ENCODE results near the gene SLC6A8. TPM values are rescaled to one million over a fixed set of nuclear protein-coding genes. Genes with fewer than 3 reads are reported as not detected.
"Not testable (repeated sequence)": the region's sequence is repeated elsewhere in the genome, so short reads cannot be mapped to it uniquely, and the experiment has no call there.

The SLC6A8 gene
- total and polyA plus RNA-seq, 4 donors: 13.9 to 26.7 (median 15.4) TPM

DNA sequence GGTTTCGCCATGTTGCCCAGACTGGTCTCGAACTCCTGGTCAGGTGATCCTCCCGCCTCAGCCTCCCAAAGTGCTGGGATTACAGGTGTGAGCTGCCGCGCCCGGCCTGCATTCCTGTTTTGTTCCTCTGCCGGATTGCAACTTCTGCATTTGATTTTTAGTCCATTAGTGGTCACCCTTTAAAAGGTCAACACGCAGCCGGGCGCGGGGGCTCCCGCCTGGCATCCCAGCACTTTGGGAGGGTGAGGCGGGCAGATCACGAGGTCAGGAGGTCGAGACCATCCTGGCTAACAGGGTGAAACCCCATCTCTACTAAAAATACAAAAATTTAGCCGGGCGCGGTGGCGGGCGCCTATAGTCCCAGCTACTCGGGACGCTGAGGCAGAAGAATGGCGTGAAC is 42.4 kb downstream of the SLC6A8 start:
- H3K36me3 ChIP-seq (ENCODE audit: control insufficient read depth in 1 of 2, insufficient read depth in 2 of 2, low read length in 1 of 2); H3K4me3 ChIP-seq (ENCODE audit: low read length in 2 of 2); intact Hi-C loops (cut with DNase I); ATAC-seq (ENCODE audit: low FRiP score); H3K27ac ChIP-seq (ENCODE audit: low read depth in 1 of 2, low read length in 2 of 2); H3K27me3 ChIP-seq (ENCODE audit: control insufficient read depth in 1 of 2, insufficient read depth in 2 of 2, low read length in 1 of 2); H3K4me1 ChIP-seq (ENCODE audit: control insufficient read depth in 1 of 2, insufficient read depth in 2 of 2, low read length in 2 of 2); H3K9me3 ChIP-seq (ENCODE audit: control insufficient read depth, low read length): not testable (repeated sequence)
- peak in 1 of 2 donors; percentile 54 for DNase-seq
- WGBS, 2 donors: 93 to 96% methylated on average over 23 of the region's 23 CpGs

DNA sequence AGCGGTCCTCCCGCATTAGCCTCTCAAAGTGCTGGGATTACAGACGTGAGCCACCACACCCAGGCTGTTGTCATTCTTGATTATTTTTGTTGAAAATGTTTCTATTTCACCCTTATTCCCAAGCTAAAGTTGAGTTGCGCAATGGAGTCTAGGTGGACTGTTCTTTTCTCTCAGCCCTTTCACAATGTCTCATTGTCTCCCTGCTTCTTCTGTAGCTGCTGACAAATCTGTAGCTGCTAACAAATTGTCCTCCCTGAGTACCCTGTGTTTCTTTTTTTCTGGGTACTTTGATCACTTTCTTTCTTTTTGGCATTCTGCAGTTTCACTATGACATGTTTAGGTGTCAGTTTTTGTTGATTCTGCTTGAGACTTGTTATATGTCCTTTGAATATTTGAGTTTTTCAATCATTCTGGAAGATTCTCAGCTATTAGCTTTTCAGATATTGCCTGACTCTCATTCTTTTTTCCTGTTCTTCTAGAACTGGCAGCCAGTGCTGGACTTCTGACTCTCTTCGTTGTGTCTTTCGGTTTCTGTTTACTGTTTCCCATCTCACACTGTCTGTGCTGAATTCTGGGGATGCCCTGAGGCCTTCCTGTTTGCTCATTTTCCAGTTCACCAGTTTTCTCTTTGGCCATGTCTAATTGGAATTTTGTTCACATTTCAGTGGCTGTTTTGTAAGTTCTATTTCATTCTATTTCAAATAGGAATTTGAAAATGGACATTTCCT is 43.6 kb downstream of the SLC6A8 start:
- WGBS, 2 donors: 91% methylated on average over 6 of the region's 6 CpGs
- H3K9me3 ChIP-seq (ENCODE audit: control insufficient read depth, low read length): no peaks in the 10 kb centered on the region
- H3K4me3 ChIP-seq (ENCODE audit: low read length in 2 of 2): no peak overlapping the region
- ATAC-seq (ENCODE audit: low FRiP score) (no peak), DNase-seq (peak in 1 of 2 donors; percentile 22)
- no peaks in the 10 kb centered on the region for H3K4me1 ChIP-seq (ENCODE audit: control insufficient read depth in 1 of 2, insufficient read depth in 2 of 2, low read length in 2 of 2)
- no peaks in the 10 kb centered on the region for H3K27me3 ChIP-seq (ENCODE audit: control insufficient read depth in 1 of 2, insufficient read depth in 2 of 2, low read length in 1 of 2)
- no peak overlapping the region for H3K27ac ChIP-seq (ENCODE audit: low read depth in 1 of 2, low read length in 2 of 2)
- no peaks in the 10 kb centered on the region for H3K36me3 ChIP-seq (ENCODE audit: control insufficient read depth in 1 of 2, insufficient read depth in 2 of 2, low read length in 1 of 2)
- intact Hi-C loops (cut with DNase I): no loop called here

DNA sequence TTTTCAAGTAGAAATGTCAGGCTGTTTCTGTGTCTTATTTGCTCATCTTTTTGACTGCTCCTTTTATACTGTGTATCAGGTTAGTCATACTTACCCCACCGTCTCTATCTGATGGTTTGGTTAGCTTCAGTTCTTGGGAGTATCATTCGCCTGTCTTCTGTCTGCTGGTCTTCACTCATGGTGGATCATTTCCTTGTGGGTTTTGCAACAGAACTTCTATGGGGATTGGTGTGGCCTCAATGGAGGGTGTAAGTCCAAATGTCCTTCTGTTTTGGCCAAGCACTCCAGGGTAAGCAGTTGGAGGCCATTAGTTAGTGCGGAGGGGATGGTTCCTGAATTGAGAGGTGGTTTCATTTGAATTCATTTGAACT is 44.1 kb downstream of the SLC6A8 start:
- ATAC-seq (ENCODE audit: low FRiP score) (no peak), DNase-seq (no peak)
- 97 to 98% methylated on average over 3 of the region's 3 CpGs for WGBS, 2 donors
- no peaks in the 10 kb centered on the region for H3K36me3 ChIP-seq (ENCODE audit: control insufficient read depth in 1 of 2, insufficient read depth in 2 of 2, low read length in 1 of 2)
- H3K4me3 ChIP-seq (ENCODE audit: low read length in 2 of 2): no peak overlapping the region
- intact Hi-C loops (cut with DNase I): no loop called here
- H3K27me3 ChIP-seq (ENCODE audit: control insufficient read depth in 1 of 2, insufficient read depth in 2 of 2, low read length in 1 of 2): no peaks in the 10 kb centered on the region
- no peak overlapping the region for H3K27ac ChIP-seq (ENCODE audit: low read depth in 1 of 2, low read length in 2 of 2)
- no peaks in the 10 kb centered on the region for H3K9me3 ChIP-seq (ENCODE audit: control insufficient read depth, low read length)
- no peaks in the 10 kb centered on the region for H3K4me1 ChIP-seq (ENCODE audit: control insufficient read depth in 1 of 2, insufficient read depth in 2 of 2, low read length in 2 of 2)

DNA sequence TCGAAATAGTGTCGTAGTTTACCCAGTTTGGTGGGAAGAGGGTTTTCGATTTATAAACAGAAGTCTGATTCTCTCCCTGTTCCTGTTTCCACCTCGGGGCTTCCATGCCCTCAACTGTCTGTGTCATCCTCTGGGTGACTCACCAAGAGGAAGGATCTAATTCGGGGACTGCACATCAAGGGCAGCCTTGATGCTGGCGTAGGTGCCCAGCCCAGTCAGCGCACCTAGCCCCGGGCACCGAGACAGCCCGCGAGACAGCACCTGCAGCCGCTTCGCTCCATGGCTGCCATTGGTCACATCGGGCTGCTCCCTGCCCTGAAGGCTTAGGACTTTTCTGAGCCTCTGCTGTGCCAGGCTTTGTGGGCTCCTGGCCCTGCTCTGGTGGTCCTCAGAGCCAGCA is 44.7 kb downstream of the SLC6A8 start:
- 91 to 96% methylated on average over 14 of the region's 14 CpGs for WGBS, 2 donors
- Histone ChIP-seq H3K4me3 (ENCODE audit: low read length in 2 of 2) (no peak overlapping the region), H3K9me3 (ENCODE audit: control insufficient read depth, low read length) (no peaks in the 10 kb centered on the region), H3K27ac (ENCODE audit: low read depth in 1 of 2, low read length in 2 of 2) (no peak overlapping the region), H3K27me3 (ENCODE audit: control insufficient read depth in 1 of 2, insufficient read depth in 2 of 2, low read length in 1 of 2) (no peaks in the 10 kb centered on the region), H3K36me3 (ENCODE audit: control insufficient read depth in 1 of 2, insufficient read depth in 2 of 2, low read length in 1 of 2) (no peaks in the 10 kb centered on the region), H3K4me1 (ENCODE audit: control insufficient read depth in 1 of 2, insufficient read depth in 2 of 2, low read length in 2 of 2) (no peaks in the 10 kb centered on the region)
- DNase-seq (peak in 1 of 2 donors; percentile 75), ATAC-seq (ENCODE audit: low FRiP score) (no peak)
- intact Hi-C loops (cut with DNase I): no loop called here

DNA sequence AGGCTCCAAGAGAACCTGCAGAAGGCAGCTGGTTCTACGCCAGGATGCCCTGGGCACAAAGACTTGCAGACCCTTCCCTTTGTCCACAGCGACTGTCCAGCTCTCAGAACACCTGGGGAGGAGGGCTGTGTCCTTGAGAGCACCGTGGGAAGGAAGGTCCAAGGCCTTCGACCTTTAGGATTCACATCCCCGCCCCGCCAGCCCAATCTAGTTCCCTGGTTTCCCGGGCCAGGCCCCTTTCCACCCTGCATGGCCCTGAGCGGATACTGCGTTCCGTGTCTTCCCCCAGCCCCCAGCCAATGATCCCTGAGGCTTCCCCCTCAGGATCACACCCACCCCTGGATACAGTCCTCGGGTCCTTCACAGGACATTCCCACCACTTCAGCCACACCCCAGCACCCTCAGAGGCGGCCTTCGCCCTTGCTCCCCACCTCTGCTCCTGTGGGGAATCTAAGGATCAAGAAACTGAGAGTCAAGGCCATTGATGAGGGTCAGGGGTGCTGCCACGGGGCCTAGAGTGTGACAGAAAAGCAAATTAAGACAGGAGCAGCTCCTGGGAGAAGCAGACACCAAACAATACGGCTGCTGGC is 46.0 kb downstream of the SLC6A8 start:
- Histone ChIP-seq H3K4me1 (ENCODE audit: control insufficient read depth in 1 of 2, insufficient read depth in 2 of 2, low read length in 2 of 2) (no peaks in the 10 kb centered on the region), H3K27me3 (ENCODE audit: control insufficient read depth in 1 of 2, insufficient read depth in 2 of 2, low read length in 1 of 2) (no peaks in the 10 kb centered on the region), H3K27ac (ENCODE audit: low read depth in 1 of 2, low read length in 2 of 2) (no peak overlapping the region), H3K9me3 (ENCODE audit: control insufficient read depth, low read length) (no peaks in the 10 kb centered on the region), H3K36me3 (ENCODE audit: control insufficient read depth in 1 of 2, insufficient read depth in 2 of 2, low read length in 1 of 2) (no peaks in the 10 kb centered on the region), H3K4me3 (ENCODE audit: low read length in 2 of 2) (no peak overlapping the region)
- WGBS, 2 donors: 83 to 93% methylated on average over 15 of the region's 15 CpGs
- intact Hi-C loops (cut with DNase I): no loop called here
- ATAC-seq (ENCODE audit: low FRiP score) (no peak), DNase-seq (no peak)

DNA sequence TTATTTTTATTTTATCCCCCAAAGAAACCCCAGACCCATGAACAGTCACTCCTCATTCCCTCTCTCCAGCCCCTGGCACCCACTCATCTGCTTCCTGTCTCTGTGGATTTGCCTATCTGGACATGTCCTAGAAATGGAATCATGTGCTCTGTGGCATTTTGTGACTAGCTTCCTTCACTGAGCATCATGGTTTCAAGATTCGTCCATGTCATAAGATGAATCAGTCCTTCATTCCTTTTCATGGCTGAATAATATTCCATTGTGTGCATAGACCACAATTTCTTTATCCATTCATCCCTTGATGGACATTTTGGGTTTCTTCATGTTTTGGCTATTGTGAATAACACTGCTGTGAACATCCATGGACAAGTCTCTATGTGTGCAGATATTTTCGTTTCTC is 47.1 kb downstream of the SLC6A8 start:
- no peak for ATAC-seq (ENCODE audit: low FRiP score)
- Histone ChIP-seq H3K27ac (ENCODE audit: low read depth in 1 of 2, low read length in 2 of 2) (no peak overlapping the region), H3K4me1 (ENCODE audit: control insufficient read depth in 1 of 2, insufficient read depth in 2 of 2, low read length in 2 of 2) (no peaks in the 10 kb centered on the region), H3K36me3 (ENCODE audit: control insufficient read depth in 1 of 2, insufficient read depth in 2 of 2, low read length in 1 of 2) (no peaks in the 10 kb centered on the region), H3K27me3 (ENCODE audit: control insufficient read depth in 1 of 2, insufficient read depth in 2 of 2, low read length in 1 of 2) (no peaks in the 10 kb centered on the region), H3K9me3 (ENCODE audit: control insufficient read depth, low read length) (no peaks in the 10 kb centered on the region), H3K4me3 (ENCODE audit: low read length in 2 of 2) (no peak overlapping the region)
- WGBS, 2 donors: 88 to 95% methylated on average over 2 of the region's 2 CpGs
- intact Hi-C loops (cut with DNase I): no loop called here
- no peak for DNase-seq

DNA sequence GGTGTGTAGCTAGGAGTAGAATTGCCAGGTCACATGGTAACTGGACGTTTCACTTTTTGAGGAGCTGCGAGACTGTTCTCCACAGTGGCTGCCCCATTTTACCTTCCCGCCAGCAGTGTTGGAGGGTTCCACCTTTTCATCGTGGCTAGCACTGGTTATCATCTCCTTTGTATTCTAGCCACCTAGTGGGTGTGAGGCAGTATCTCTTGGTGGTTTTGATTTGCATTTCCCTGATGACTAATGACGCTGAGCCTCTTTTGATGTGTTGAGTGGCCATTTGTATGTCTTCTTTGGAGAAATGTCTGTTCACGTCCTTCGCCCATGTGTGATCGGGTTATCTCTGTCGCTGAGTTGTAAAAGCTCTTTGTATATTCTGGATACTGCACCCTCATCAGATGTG is 47.5 kb downstream of the SLC6A8 start:
- H3K27ac ChIP-seq (ENCODE audit: low read depth in 1 of 2, low read length in 2 of 2): no peak overlapping the region
- intact Hi-C loops (cut with DNase I): no loop called here

DNA sequence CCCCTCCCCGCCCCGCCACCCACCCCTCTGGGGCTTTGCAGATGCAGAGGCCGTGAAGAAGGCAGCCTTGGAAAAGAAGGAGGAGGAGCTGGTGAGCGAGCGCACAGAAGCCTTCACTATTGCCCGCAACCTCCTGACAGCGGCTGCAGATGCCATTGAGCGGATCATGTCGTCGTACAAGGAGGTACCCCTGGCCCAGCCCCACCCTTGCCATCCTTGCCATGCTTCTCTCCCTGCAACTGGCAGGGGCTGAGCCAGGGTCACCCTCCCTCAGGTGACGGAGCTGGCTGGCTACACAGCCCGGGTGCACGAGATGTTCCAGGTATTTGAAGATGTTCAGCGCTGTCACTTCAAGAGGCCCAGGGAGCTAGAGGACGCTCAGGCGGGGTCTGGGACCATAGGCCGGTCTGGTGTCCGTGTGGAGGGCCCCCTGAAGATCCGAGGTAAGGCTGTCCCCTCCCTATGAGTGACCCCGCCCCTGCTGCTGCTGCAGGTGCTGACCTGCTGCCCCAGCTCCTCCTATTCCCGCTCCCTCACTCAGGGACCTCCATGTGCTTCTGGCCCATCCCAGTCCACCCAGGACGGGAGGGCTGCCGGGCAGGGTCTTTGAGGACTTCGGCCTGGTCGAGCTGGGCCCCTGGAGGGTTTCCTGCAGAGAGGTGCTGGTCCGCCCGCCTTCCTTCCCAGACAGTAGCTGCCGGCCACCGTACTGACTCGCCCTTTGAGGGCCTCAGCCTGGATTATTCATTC is 48.5 kb downstream of the SLC6A8 start:
- Histone ChIP-seq H3K9me3 (ENCODE audit: control insufficient read depth, low read length) (no peaks in the 10 kb centered on the region), H3K27me3 (ENCODE audit: control insufficient read depth in 1 of 2, insufficient read depth in 2 of 2, low read length in 1 of 2) (no peaks in the 10 kb centered on the region), H3K4me1 (ENCODE audit: control insufficient read depth in 1 of 2, insufficient read depth in 2 of 2, low read length in 2 of 2) (no peaks in the 10 kb centered on the region), H3K4me3 (ENCODE audit: low read length in 2 of 2) (no peak overlapping the region), H3K36me3 (ENCODE audit: control insufficient read depth in 1 of 2, insufficient read depth in 2 of 2, low read length in 1 of 2) (no peaks in the 10 kb centered on the region), H3K27ac (ENCODE audit: low read depth in 1 of 2, low read length in 2 of 2) (no peak overlapping the region)
- ATAC-seq (ENCODE audit: low FRiP score) (no peak), DNase-seq (no peak)
- WGBS, 2 donors: 85 to 93% methylated on average over 29 to 30 of the region's 30 CpGs
- intact Hi-C loops (cut with DNase I): no loop called here

More for the DNA sequence above, 47.5 kb downstream of the SLC6A8 start:
- DNase-seq (no peak), ATAC-seq (ENCODE audit: low FRiP score) (no peak)
- Histone ChIP-seq H3K36me3 (ENCODE audit: control insufficient read depth in 1 of 2, insufficient read depth in 2 of 2, low read length in 1 of 2) (no peaks in the 10 kb centered on the region), H3K9me3 (ENCODE audit: control insufficient read depth, low read length) (no peaks in the 10 kb centered on the region), H3K4me3 (ENCODE audit: low read length in 2 of 2) (no peak overlapping the region), H3K27me3 (ENCODE audit: control insufficient read depth in 1 of 2, insufficient read depth in 2 of 2, low read length in 1 of 2) (no peaks in the 10 kb centered on the region), H3K4me1 (ENCODE audit: control insufficient read depth in 1 of 2, insufficient read depth in 2 of 2, low read length in 2 of 2) (no peaks in the 10 kb centered on the region)
- 90 to 91% methylated on average over 9 of the region's 9 CpGs for WGBS, 2 donors

Measured in aorta (tissue), 5 donors.